ENCODE data around the gene HCN3. TPM values are rescaled to one million over a fixed set of nuclear protein-coding genes. Genes with fewer than 3 reads are reported as not detected.

The HCN3 gene
- total RNA-seq, 2 experiments from 2014 or later, result 1.5 TPM

GRCh38 chr1:155334962-155335361, 57.7 kb downstream of the HCN3 start:
- H3K4me1 Mint-ChIP-seq (ENCODE audit: low read depth), result peaks cover 3% of the 10 kb centered on the region
- intact Hi-C loops (cut with micrococcal nuclease), result no loop called here
- peaks cover 27% of the 10 kb centered on the region for H3K36me3 Mint-ChIP-seq (ENCODE audit: low read depth)
- no peak for ATAC-seq
- no peak overlapping the region for H3K27ac Mint-ChIP-seq
- ChIA-PET CTCF (interaction anchor here (1.0 to 1.4 kb wide), 3 partner anchors 8 to 64 kb away, joined by 3 to 8 read pairs (median 3); no protein-coding TSS in a partner anchor), POLR2A (interaction anchor here (0.7 kb wide), 2 partner anchors 16 to 1006 kb away, joined by 3 to 4 read pairs; no protein-coding TSS in a partner anchor)
- H3K9me3 Mint-ChIP-seq, result no peaks in the 10 kb centered on the region
- no peak for DNase-seq
- no peak overlapping the region for H3K4me3 Mint-ChIP-seq
- TF ChIP-seq CTCF (IDR thresholded peaks at IDR 0.05), result no peak
- H3K27me3 Mint-ChIP-seq, result no peaks in the 10 kb centered on the region

Other genes starting within 250 kb of the HCN3 start
- under 1 TPM; 0.20 to 0.36 TPM for gene DCST2, start 243.7 kb upstream of the HCN3 start, total RNA-seq
- gene DCST1, start 243.6 kb upstream of the HCN3 start, total RNA-seq, result not detected
- 10 to 100 TPM; 36.4 to 37.2 TPM for gene ADAM15, start 226.1 kb upstream of the HCN3 start, total RNA-seq
- 1 to 10 TPM; 7.1 to 7.8 TPM for gene EFNA4, start 213.7 kb upstream of the HCN3 start, total RNA-seq
- gene EFNA3, start 198.6 kb upstream of the HCN3 start, total RNA-seq, result 1 to 10 TPM; 5.1 to 8.6 TPM
- gene EFNA1, start 149.6 kb upstream of the HCN3 start, total RNA-seq, result under 1 TPM; 0.59 to 0.60 TPM
- 10 to 100 TPM; 59.7 to 64.0 TPM for gene SLC50A1, start 141.6 kb upstream of the HCN3 start, total RNA-seq
- 10 to 100 TPM; 37.1 to 38.1 TPM for gene DPM3, start 136.9 kb upstream of the HCN3 start, total RNA-seq
- 100 to 1,000 TPM; 124 to 125 TPM for gene KRTCAP2, start 104.2 kb upstream of the HCN3 start, total RNA-seq
- gene TRIM46, start 103.6 kb upstream of the HCN3 start, total RNA-seq, result 1 to 10 TPM; 5.8 to 6.1 TPM
- gene THBS3, start 69.6 kb upstream of the HCN3 start, total RNA-seq, result 10 to 100 TPM; 11.1 to 12.0 TPM
- 10 to 100 TPM; 59.2 to 61.0 TPM for gene MTX1, start 68.8 kb upstream of the HCN3 start, total RNA-seq
- 10 to 100 TPM; 41.1 to 42.2 TPM for gene ENTREP3, start 22.0 kb upstream of the HCN3 start, total RNA-seq
- 10 to 100 TPM; 81.3 to 97.2 TPM for gene SCAMP3, start 15.1 kb upstream of the HCN3 start, total RNA-seq
- gene CLK2, start 4.0 kb upstream of the HCN3 start, total RNA-seq, result 10 to 100 TPM; 80.6 to 85.4 TPM
- gene PKLR, start 24.0 kb downstream of the HCN3 start, total RNA-seq, result not detected
- 100 to 1,000 TPM; 293 to 316 TPM for gene FDPS, start 31.4 kb downstream of the HCN3 start, total RNA-seq
- gene RUSC1, start 43.4 kb downstream of the HCN3 start, total RNA-seq, result 10 to 100 TPM; 21.2 to 21.6 TPM

All from activated CD8-positive, alpha-beta T cell treated with anti-CD3 and anti-CD28 coated beads for 36 hours (primary cell).